ENCODE results near the gene SAP25. TPM values are rescaled to one million over a fixed set of nuclear protein-coding genes. Genes with fewer than 3 reads are reported as not detected.

The SAP25 gene
- total and polyA plus RNA-seq, 2 of the 8 experiments (the other 6 are each of a cell fraction or from before 2014, with no cell fraction given): 3.6 to 5.8 TPM

- H3K4ac ChIP-seq (replicated peaks; ENCODE audit: insufficient read length, low read depth, low read length): no peak within 1 kb of the TSS
- peak within 1 kb of the TSS; percentile 97; the same call in 1 of the 2 replicates for H4K8ac ChIP-seq (ENCODE audit: extremely low read depth, insufficient read depth, low read length)
- peak within 1 kb of the TSS; percentile 98 for H3K27ac ChIP-seq (ENCODE audit: low read depth, low read length)
- H2BK20ac ChIP-seq (ENCODE audit: low read length): no peak within 1 kb of the TSS
- H3K4me1 ChIP-seq (replicated peaks in 1 of 4; ENCODE audit: control insufficient read depth in 3 of 4, insufficient read depth in 4 of 4, low read length in 3 of 4): peaks cover 0 to 6% (median 2%) of the 10 kb centered on the region in 4 experiments; a peak in 3 of 7 replicates
- no peak within 1 kb of the TSS for H3K14ac ChIP-seq (ENCODE audit: insufficient read length)
- H2BK120ac ChIP-seq (replicated peaks; ENCODE audit: low read depth, low read length): no peak within 1 kb of the TSS
- peaks cover 0 to 2% of the 10 kb centered on the region in 2 experiments for H4K20me1 ChIP-seq (replicated peaks in 1 of 2; ENCODE audit: control insufficient read depth in 1 of 2, insufficient read depth in 2 of 2, low read length in 2 of 2)
- no peaks in the 10 kb centered on the region for H3K9me3 ChIP-seq (ENCODE audit: insufficient read depth in 2 of 2, low read depth in 1 of 2, low read length in 1 of 2)
- no peaks in the 10 kb centered on the region for H3K79me2 ChIP-seq (ENCODE audit: control insufficient read depth in 1 of 2, insufficient read depth in 2 of 2, low read length in 2 of 2)
- H3K18ac ChIP-seq (ENCODE audit: extremely low read depth, low read length): peak within 1 kb of the TSS; percentile 99
- peaks cover 0 to 7% (median under 1%) of the 10 kb centered on the region in 4 experiments; a peak in 3 of 8 replicates for H3K36me3 ChIP-seq (ENCODE audit: control insufficient read depth in 2 of 4, insufficient read depth in 4 of 4, low read length in 3 of 4)
- no peaks in the 10 kb centered on the region; a peak in 1 of 7 replicates for H3K27me3 ChIP-seq (replicated peaks in 1 of 4; ENCODE audit: control insufficient read depth in 3 of 4, extremely low read depth in 1 of 4, insufficient read depth in 3 of 4, low read length in 3 of 4)
- H2BK15ac ChIP-seq (ENCODE audit: low read length): peak within 1 kb of the TSS; percentile 33; the same call in 1 of the 2 replicates
- peak within 1 kb of the TSS; percentile 89 for H2BK5ac ChIP-seq (ENCODE audit: low read depth, low read length)
- H2AK5ac ChIP-seq (ENCODE audit: low read depth, low read length): no peak within 1 kb of the TSS
- H3K23me2 ChIP-seq (ENCODE audit: low read depth, low read length): peaks cover 5% of the 10 kb centered on the region
- H2BK12ac ChIP-seq (ENCODE audit: low read depth, low read length): peak within 1 kb of the TSS; percentile 97; the same call in 1 of the 2 replicates
- peak within 1 kb of the TSS; percentile 51 for H3K56ac ChIP-seq (replicated peaks; ENCODE audit: insufficient read length, low read depth, low read length)
- POLR2A ChIA-PET (ENCODE audit: partially characterized antibody): interaction anchor here (0.6 to 2.4 kb wide), 21 partner anchors 9 to 263 kb away, joined by 3 to 19 read pairs (median 4); partner anchors contain the start of genes ACTL6B, FBXO24, GIGYF1 and LRCH4
- no peak within 1 kb of the TSS for H4K91ac ChIP-seq (replicated peaks; ENCODE audit: insufficient read length, low read length)
- peak within 1 kb of the TSS; percentile 88; the same call in 1 of the 2 replicates for H2AFZ ChIP-seq (ENCODE audit: low read length)
- CTCF ChIA-PET (ENCODE audit: partially characterized antibody): interaction anchor here (0.6 to 8.8 kb wide), 24 partner anchors 9 to 224 kb away, joined by 3 to 73 read pairs (median 5); partner anchors contain the start of genes ACTL6B and GIGYF1
- peak within 1 kb of the TSS; percentile 68 to 94 for H3K4me2 ChIP-seq (ENCODE audit: insufficient read depth in 1 of 2, low read depth in 2 of 2, low read length in 2 of 2)
- H3K9ac ChIP-seq (replicated peaks in 1 of 4; ENCODE audit: extremely low read depth in 1 of 4, low read depth in 3 of 4, low read length in 3 of 4): peak within 1 kb of the TSS in 3 of 4 experiments; percentile 86 to 90 (median 87); a peak in 6 of 7 replicates
- H4K5ac ChIP-seq (ENCODE audit: insufficient read length, low read depth, low read length): peak within 1 kb of the TSS; percentile 74
- H3K23ac ChIP-seq (ENCODE audit: insufficient read length): no peak within 1 kb of the TSS
- peak; percentile 100 for FAIRE-seq
- DNase-seq (ENCODE audit: low read depth in 1 of 2, low spot score in 2 of 2): peak; percentile 98 to 99
- WGBS, 2 experiments (ENCODE audit: extremely low coverage in 1 of 2, insufficient coverage in 1 of 2, insufficient read length in 1 of 2, insufficient replicate concordance in 2 of 2, low coverage in 1 of 2, low lambda C conversion rate in 2 of 2, missing lambda C conversion rate in 1 of 2): 1% methylated on average over 51 of the region's 61 CpGs; no CpG with 5 or more reads in 1 of the 2 experiments
- H3K4me3 ChIP-seq (ENCODE audit: extremely low read depth in 1 of 4, insufficient read depth in 2 of 4, low read depth in 3 of 4, low read length in 4 of 4): peak within 1 kb of the TSS; percentile 74 to 83 (median 76)
- no peaks in the 10 kb centered on the region for H3K79me1 ChIP-seq (ENCODE audit: low read depth, low read length)
- no peak for TF ChIP-seq POU5F1 (IDR thresholded peaks at IDR 0.05; ENCODE audit: low read depth, low read length)
- TF ChIP-seq EGR1 (IDR thresholded peaks at IDR 0.05; ENCODE audit: borderline replicate concordance, low read depth, low read length): no peak
- TF ChIP-seq ASH2L (IDR thresholded peaks at IDR 0.05; ENCODE audit: low read length): peak; percentile 3
- peak; percentile 62 for TF ChIP-seq TAF7 (optimal IDR thresholded peaks at IDR 0.05; ENCODE audit: borderline replicate concordance, low read depth, low read length)
- peak; percentile 77; the same call in 1 of the 2 replicates for TF ChIP-seq TAF1 (IDR thresholded peaks at IDR 0.05; ENCODE audit: low read depth, low read length)
- no peak for TF ChIP-seq CBX8 (IDR thresholded peaks at IDR 0.05; ENCODE audit: borderline replicate concordance, low read depth, low read length)
- TF ChIP-seq SP4 (IDR thresholded peaks at IDR 0.05; ENCODE audit: low read length): peak; percentile 66; the same call in 1 of the 2 replicates
- TF ChIP-seq RXRA (IDR thresholded peaks at IDR 0.05; ENCODE audit: insufficient read depth, low read depth, low read length): no peak
- TF ChIP-seq POLR2AphosphoS5 (IDR thresholded peaks at IDR 0.05; ENCODE audit: low read depth, low read length): peak; percentile 69; the same call in 1 of the 2 replicates
- TF ChIP-seq SRF (IDR thresholded peaks at IDR 0.05; ENCODE audit: low read depth, low read length): no peak
- no peak for TF ChIP-seq E2F6 (IDR thresholded peaks at IDR 0.05)
Observed at GRCh38 chr7:100611983-100612729, 38.5 kb upstream of the SAP25 start, which contains the start of gene MOSPD3. TSS of gene MOSPD3 (plus strand) at chr7:100612540. CDS start at chr7:100612792, 252 bp downstream.
